Testis (tissue), 3 donors: ENCODE measurements around the gene B4GALNT4. TPM values are rescaled to one million over a fixed set of nuclear protein-coding genes. Genes with fewer than 3 reads are reported as not detected.

Source experiments
- DNase-seq: peaks from one replicate; pipeline ENCODE4 v3.0.0-alpha.2; 2019
- H3K27ac ChIP-seq, 2 donors: fragments of 200-600 bp; sonication (generic); one replicate each; pipeline ENCODE4 v1.5.1; 2019
- H3K27me3 ChIP-seq: fragments of 200-600 bp; sonication (generic); one replicate; pipeline ENCODE4 v1.5.1; 2019
- H3K36me3 ChIP-seq: fragments of 200-600 bp; sonication (generic); one replicate; pipeline ENCODE4 v1.5.1; 2017; ENCODE audit warnings: low read depth; ENCODE audit errors: missing control alignments
- H3K4me1 ChIP-seq: fragments of 200-600 bp; sonication (generic); one replicate; pipeline ENCODE4 v1.5.1; 2019
- H3K4me3 ChIP-seq, 2 donors: fragments of 200-600 bp; sonication (generic); one replicate each; pipeline ENCODE4 v1.5.1; 2017 to 2019
- H3K9me3 ChIP-seq: fragments of 200-600 bp; sonication (generic); one replicate; pipeline ENCODE4 v1.5.1; 2017
- CTCF ChIP-seq, 3 experiments: fragments of 450-650 bp in 2 of 3; fragments of 200-600 bp in 1 of 3; sonication (generic) in 1 of 3; IDR thresholded peaks; one replicate each; pipeline ENCODE4 v1.5.1; 2016 to 2019; ENCODE audit warnings: antibody characterized with exemption in 3 of 3, mild to moderate bottlenecking in 2 of 3, moderate library complexity in 1 of 3
- POLR2A ChIP-seq: fragments of 450-650 bp; IDR thresholded peaks from one replicate; pipeline ENCODE4 v1.6.1; 2017; ENCODE audit warnings: antibody characterized with exemption, mild to moderate bottlenecking, moderate library complexity
- WGBS, 2 donors: methylation state at CpG; one replicate each; pipeline ENCODE4 v1.1.5; 2018; 5-methylcytosine and 5-hydroxymethylcytosine counted together
- intact Hi-C: fragments of 100-400 bp; cut with DNase I; formaldehyde crosslinking; loops from one replicate; pipeline ENCODE4 v1.15.1; 2023; ENCODE audit warnings: low total_unique reads
- polyA plus RNA-seq: library from polyadenylated mRNA; stranded (reverse); fragments of 350-450 nt; fragmentation: Illumina TruSeq; extraction: RNeasy Lipid Tissue Mini Kit (QIAGEN cat#74804); gene quantifications from one replicate; pipeline ENCODE4 v1.2.3, GENCODE V29; 2014; ENCODE audit warnings: low read depth, low replicate concordance; ENCODE audit not compliant: insufficient read depth
- total RNA-seq, 2 donors: library from RNA; depleted of rRNA; stranded (reverse); fragments of >200 nt; gene quantifications; one replicate each; pipeline ENCODE4 v1.2.3, GENCODE V29; 2016

B4GALNT4 gene
- total and polyA plus RNA-seq, 3 donors from 2014 or later = 4.3 to 10.1 (median 7.2) TPM

GRCh38 chr11:416757-417621, 47.7 kb downstream of the B4GALNT4 start:
- Histone ChIP-seq H3K27ac (no peak overlapping the region), H3K4me1 (peaks cover 3% of the 10 kb centered on the region), H3K4me3 (peak overlapping the region; percentile 41 to 63), H3K9me3 (no peaks in the 10 kb centered on the region), H3K36me3 (no peaks in the 10 kb centered on the region), H3K27me3 (no peaks in the 10 kb centered on the region)
- intact Hi-C loops = no loop called here
- no peak for TF ChIP-seq CTCF (IDR thresholded peaks at IDR 0.05)
- TF ChIP-seq POLR2A = no peak
- 1% methylated on average over 41 to 47 of the region's 97 CpGs for WGBS, 2 donors
- no peak for DNase-seq

GRCh38 chr11:417652-418342, 48.5 kb downstream of the B4GALNT4 start:
- TF ChIP-seq POLR2A (no peak), CTCF (IDR thresholded peaks at IDR 0.05) (no peak)
- Histone ChIP-seq H3K27me3 (no peaks in the 10 kb centered on the region), H3K36me3 (no peaks in the 10 kb centered on the region), H3K27ac (no peak overlapping the region), H3K4me3 (peak overlapping the region in 1 of 2 donors; percentile 63), H3K9me3 (no peaks in the 10 kb centered on the region), H3K4me1 (peaks cover 3% of the 10 kb centered on the region)
- no peak for DNase-seq
- WGBS, 2 donors = 35 to 65% methylated on average over 10 to 18 of the region's 19 CpGs
- intact Hi-C loops = no loop called here

- H3K4me1 ChIP-seq = no peaks in the 10 kb centered on the region
- H3K9me3 ChIP-seq = no peaks in the 10 kb centered on the region
- no peaks in the 10 kb centered on the region for H3K27me3 ChIP-seq
- no peak overlapping the region for H3K4me3 ChIP-seq
- no peaks in the 10 kb centered on the region for H3K36me3 ChIP-seq
- H3K27ac ChIP-seq = no peak overlapping the region
- TF ChIP-seq POLR2A (no peak), CTCF (IDR thresholded peaks at IDR 0.05) (no peak)
- no peak for DNase-seq
- WGBS, 2 donors = 89 to 95% methylated on average over 23 to 26 of the region's 30 CpGs
- intact Hi-C loops = no loop called here
These were observed 49.3 kb downstream of the B4GALNT4 start for GRCh38 chr11:418343-419247.

- Histone ChIP-seq H3K36me3 (no peaks in the 10 kb centered on the region), H3K4me1 (no peaks in the 10 kb centered on the region), H3K4me3 (no peak overlapping the region), H3K27me3 (no peaks in the 10 kb centered on the region), H3K27ac (no peak overlapping the region), H3K9me3 (no peaks in the 10 kb centered on the region)
- DNase-seq = no peak
- 50 to 91% methylated on average over 2 to 20 of the region's 20 CpGs for WGBS, 2 donors
- intact Hi-C loops = no loop called here
- TF ChIP-seq CTCF (IDR thresholded peaks at IDR 0.05) (no peak), POLR2A (no peak)
These were observed 50.1 kb downstream of the B4GALNT4 start for GRCh38 chr11:419248-420005.
